GM21786 (cell line): ENCODE measurements around the gene CWC27.

Experiments
- ATAC-seq: cut with Tn5 transposase; IDR thresholded peaks from one replicate; pipeline ENCODE4 v1.9.1; 2021; ENCODE audit not compliant: unreplicated experiment

The CWC27 gene

DNA sequence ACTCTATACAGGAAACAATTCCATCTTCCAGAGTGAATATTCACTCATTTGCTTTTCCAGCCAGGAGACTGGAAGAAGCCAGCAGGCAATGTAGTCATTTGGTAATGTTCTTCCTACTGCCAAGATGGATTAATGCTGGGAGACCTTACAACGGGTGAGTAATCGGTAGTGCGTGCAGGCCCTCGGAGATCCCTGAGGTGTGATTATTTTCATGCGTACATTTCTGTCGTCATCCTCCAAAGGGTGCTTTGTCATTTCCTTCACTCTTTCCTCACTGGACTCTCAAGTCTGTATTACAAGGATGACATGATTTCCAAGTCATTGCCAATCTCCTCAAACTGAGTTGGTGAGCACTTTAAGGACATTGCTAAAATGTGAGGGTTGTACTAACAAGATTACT is 263.5 kb downstream of the CWC27 start:
- no peak for ATAC-seq

DNA sequence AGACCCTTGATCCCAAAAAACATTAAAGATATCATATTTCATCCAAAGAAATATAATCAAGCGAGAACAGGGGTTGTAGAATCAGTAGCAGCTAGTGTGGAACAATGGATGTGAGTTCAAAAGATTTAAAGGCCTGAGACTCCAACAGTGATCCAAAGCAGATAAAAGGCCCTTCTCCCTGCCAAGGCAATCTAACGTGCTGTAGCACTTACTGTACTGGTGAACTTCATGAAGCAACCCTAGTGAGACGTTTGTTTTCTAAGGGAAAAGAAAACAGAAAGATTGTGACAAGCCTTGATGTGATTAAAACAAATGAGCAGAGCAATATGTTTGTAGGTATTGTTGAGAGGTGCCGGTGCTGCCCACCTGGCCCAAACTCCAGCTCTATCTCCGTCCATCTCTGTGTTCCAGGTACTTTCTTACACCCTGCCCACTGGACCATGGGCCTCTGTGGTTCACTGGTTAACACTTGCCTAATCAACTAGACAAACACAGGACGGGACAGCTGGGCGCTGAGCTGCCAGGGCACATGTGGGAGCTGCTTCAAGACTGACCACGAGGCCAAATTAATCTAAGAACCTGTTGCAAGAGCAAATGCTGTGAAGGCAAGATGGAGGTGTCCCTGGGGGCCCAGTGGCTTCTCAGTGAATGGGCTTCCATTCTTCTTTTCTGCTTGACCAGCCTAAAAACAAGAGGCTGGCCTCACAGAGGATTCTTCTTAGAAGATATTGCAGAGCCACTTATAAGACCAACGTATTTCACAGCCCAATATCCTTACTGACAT is 265.5 kb downstream of the CWC27 start:
- no peak for ATAC-seq

DNA sequence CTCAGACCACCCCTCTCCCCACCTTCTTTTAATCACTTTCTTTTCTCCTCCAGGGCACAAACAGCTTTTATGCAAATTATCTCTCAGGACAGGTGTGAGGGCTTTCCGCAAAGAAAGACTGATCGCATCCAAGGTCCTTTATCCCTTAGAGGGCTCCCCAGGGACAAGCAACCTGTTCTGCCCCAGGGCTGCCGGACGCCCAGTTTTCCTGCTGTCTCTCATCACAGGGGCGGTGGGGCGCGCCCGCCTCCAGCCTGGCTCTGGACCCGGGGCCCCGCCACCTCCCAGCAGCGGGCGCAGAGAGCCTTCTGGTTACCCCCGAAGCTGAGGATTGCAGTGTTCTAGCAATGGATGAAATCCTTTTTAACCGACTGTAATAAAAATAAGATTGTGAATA is 266.1 kb downstream of the CWC27 start:
- no peak for ATAC-seq

- ATAC-seq: peak; percentile 82
These were observed 266.8 kb downstream of the CWC27 start for GRCh38 chr5:65035211-65036206.

DNA sequence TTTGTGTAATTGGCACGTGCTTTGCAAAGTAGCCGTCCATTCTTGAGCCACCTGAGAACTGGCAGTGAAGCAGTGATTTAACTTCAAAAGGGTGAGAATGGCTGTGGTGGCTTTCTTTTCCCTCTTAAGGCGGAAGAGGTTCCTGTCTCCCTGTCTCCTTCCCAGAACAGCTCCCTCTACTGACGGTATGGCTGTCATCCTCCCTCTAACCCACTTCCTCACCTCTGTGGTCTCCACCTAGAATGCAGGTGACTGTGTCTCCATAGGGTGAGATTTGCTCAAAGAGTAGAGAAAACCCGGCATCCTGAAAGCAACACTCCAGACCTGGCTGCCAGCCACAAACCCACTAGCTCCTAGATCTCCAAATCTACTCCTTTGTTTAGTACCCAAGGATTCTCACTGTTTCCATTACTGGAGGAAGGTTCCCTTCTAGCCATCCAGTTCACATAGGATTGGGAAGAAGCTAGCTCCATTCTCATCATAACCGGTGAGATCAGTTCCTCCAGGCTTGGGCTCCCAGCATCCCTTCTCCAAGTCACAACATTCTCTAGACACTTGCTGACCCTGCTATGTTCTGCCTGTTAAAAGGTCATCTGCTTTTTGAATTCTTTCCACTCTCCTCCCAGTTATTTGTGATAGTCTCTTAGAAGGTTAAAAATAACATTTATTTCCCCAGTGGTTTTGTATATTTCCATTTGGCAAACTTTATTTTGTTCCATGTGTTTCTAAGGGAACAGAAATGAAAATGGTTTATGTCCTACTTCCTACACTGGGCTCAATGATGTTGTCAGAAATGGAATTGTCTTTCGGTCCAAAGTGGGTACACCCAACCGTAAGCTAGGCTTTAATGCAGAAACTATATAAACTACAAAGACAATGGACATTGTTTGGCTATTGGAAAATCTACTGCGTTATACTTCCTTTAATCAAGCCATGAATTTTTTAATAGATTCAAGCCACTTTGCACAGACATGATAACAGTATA is 269.4 kb downstream of the CWC27 start:
- ATAC-seq: no peak

- no peak for ATAC-seq
These were observed 272.8 kb downstream of the CWC27 start for GRCh38 chr5:65041296-65042158.

DNA sequence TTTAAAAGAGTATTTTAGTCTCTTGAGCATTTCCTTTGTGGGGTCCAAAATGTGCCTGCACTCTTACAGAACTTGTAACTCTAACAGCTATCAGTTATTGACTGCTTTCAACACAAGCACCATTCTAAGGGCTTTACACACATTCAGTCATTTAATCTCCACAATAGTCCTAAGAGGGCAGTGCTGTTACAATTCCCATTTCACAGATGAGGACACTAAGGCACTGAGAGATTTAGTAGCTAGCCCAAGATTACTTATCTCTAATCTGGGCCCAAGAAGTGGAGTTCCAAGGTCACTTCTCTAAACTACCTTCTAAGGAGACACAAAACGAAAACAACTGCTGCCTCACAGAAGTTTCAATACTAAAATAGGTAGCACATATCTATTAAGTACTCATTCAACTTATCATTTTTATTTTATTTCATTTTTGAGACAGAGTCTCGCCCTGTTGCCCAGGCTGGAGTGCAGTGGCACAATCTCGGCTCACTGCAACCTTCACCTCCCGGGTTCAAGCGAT is 275.2 kb downstream of the CWC27 start:
- ATAC-seq: peak; percentile 47

- ATAC-seq: no peak
These were observed 278.5 kb downstream of the CWC27 start for GRCh38 chr5:65047225-65047624.

DNA sequence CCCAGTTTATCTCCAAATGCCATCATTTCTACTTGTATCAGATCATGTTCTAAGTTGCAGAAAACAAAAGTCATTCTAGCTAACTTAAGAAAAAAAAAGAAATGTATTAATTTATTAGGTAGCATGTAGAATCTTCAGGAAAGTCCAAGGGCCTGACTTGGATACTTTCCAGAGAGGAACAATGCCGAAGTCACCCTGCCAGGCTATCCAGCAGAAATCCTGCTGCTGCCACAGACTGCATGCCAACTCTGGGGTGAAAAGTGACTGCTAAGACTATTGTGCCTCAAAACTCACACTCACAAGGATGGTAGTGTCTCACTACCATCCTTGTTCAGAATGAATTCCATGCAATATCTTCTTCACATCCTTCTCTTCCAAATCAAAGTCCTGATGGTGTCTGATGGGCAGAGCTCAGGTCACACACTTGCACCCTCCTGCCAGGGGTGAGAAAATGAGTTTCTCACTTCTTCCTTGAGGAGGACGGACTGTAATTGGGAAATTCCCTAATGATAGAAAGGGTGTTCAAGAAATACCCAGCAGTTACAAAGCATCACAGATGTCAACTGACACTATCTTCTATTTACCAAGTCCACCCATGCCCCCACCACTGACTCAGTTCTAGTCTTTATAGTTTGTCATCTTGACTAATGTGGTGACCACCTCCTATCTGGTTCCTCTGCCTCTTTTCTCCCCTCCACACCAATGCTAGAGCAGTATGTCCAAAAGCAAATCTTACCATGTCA is 279.4 kb downstream of the CWC27 start:
- ATAC-seq: peak; percentile 39

DNA sequence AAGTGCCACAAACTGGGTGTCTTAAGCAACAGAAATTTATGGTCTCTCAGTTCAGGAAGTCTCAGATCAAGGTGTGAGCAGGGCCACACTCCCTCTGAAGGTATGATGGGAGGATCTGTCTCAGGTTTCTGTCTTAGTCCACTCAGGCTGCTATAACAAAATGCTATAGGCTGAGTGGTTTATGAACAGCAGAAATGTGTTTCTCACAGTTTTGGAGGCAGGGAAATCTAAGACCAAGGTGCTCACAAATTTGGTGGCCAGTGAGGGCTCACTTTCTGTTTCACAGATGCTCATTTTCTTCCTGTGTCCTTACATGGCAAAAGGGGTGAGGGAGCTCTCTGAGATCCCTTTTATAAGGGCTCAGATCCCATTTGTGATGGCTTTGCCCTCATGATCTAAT is 281.4 kb downstream of the CWC27 start:
- no peak for ATAC-seq

- no peak for ATAC-seq
These were observed 282.2 kb downstream of the CWC27 start for GRCh38 chr5:65050826-65051498.

DNA sequence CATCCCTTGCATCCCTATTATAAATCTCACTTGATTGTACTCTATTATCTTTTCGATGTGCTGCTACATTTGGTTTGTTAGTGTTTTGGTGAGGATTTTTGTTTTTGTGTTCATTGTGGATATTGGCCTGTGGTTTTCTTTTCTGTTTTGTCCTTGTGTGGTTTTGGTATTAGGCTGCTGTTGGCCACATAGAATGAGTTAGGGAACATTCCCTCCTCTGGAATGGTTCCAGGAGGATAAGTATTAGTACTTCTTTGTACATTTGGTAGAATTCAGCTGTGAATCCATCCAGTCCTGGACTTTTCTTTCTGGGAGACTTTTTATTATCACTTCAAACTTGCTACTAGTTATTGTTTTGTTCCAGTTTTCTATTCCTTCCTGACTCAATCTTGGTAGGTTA is 287.2 kb downstream of the CWC27 start:
- no peak for ATAC-seq

GRCh38 chr5:65059681-65060598 is 291.2 kb downstream of the CWC27 start:
- ATAC-seq: no peak

DNA sequence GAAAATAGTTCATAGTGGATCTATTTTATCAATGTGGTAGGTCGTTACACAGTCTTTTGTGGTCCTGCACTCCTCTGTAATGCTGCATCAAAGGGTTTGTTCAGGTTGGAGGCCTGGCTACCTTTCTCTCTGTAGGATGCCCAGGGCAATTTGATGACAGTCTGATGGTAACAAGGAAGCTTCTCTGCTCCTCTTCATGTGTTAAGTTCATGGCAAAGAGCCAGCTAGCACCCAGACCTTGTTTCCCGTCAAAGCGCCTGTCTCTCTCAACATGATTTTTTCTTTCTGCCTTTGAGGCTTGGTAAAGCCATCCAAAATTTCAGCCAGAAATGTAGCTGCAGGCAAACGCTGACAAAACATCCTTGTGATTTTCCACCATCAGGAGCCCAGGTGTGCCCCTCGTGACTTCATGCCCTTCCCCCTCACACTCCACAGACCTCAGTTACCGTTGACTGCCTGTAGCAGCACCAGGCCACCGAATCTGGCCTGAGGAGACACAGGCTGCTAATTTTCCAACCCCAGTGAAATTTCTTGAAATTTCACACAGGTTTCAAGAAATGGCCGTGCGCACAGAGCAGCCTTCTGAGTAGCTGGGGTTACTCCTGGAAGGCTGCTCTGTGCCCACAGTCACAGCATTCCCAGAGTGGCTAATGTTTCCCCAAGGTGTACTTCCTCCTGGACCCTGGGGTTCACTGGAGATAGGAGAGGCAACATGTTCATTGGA is 292.7 kb downstream of the CWC27 start:
- peak; percentile 56 for ATAC-seq

DNA sequence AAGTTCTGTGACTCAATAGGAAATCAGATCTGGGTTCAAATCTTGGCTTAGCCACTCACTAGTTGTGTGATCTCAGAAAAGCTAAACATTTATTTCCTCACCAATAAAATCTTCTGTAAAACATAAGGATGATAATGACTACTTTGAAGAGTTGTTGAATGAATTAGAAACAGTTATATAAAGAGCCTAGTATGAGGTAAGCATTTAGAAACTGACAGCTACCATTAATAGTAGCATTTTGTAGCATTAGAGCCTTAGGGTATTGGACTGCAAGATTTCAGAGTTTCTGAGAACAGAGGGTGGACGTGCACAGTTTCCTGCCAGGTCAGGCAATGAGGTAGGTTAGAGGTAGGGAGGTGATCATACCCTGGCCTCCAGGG is 293.2 kb downstream of the CWC27 start:
- ATAC-seq: peak; percentile 46

- ATAC-seq: no peak
These were observed 293.8 kb downstream of the CWC27 start for GRCh38 chr5:65062469-65063083.
